Pons (tissue), 1 donor: ENCODE data around the gene MAP7D2.
A peak's percentile ranks its signal among the peaks of the same experiment; 100 is the strongest.
"Not testable (repeated sequence)": the region's sequence is repeated elsewhere in the genome, so short reads cannot be mapped to it uniquely, and the experiment has no call there.

Experiments used
- DNase-seq: peaks from one replicate; pipeline ENCODE4 v3.0.0-alpha.2; 2016; ENCODE audit warnings: low spot score

Gene MAP7D2

DNA sequence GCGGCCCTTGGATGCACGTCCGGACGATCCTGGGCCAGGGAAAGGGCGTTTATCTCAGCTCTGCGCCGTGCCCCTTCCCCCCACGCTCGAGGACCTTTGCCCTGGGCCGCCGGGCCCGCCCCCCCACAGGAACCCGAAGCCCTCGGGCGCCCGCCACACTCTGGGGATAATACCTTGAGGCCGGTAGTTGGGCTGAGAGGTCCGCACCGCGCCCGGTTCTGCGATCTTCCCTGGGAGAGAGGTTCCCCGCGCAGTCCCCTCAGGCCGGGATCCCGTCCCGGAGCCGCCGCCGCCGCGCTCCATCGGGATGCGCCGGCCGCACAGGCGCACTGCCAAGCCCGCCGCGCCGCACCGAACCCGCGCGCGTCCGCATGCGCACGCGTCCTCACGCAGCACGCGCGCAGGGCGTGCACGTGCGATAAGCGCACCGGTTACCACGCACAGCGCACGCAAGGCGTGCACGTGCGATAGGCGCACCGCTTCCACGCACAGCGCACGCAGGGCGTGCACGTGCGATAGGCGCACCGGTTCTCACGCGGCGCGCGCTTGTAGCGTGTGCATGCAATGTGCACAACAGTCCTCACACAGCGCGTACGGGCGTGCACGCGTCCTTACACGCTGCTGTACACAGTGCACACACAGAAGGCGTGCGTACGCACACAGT is at the start of gene MAP7D2:
MAP7D2 (minus strand) TSS at position 331 of the 664 bp plus-strand sequence; CDS start at position 303, 28 bp downstream.
- DNase-seq, result no peak

DNA sequence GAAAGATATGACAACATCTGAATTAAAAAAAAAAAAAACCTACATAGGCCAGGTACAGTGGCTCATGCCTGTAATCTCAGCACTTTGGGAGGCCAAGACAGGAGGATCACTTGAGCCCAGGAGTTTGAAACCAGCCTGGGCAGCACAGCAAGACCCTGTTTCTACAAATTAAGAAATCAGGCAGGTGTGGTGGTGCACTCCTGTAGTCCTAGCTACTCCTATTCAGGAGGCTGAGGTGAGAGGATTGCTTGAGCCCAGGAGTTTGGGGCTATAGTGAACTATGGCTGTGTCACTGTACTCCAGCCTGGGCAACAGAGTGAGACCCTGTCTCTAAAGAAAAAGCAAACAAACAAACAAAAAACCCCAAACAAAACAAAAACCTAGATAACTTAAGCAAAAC is 45.8 kb upstream of the MAP7D2 start:
- DNase-seq, result not testable (repeated sequence)

DNA sequence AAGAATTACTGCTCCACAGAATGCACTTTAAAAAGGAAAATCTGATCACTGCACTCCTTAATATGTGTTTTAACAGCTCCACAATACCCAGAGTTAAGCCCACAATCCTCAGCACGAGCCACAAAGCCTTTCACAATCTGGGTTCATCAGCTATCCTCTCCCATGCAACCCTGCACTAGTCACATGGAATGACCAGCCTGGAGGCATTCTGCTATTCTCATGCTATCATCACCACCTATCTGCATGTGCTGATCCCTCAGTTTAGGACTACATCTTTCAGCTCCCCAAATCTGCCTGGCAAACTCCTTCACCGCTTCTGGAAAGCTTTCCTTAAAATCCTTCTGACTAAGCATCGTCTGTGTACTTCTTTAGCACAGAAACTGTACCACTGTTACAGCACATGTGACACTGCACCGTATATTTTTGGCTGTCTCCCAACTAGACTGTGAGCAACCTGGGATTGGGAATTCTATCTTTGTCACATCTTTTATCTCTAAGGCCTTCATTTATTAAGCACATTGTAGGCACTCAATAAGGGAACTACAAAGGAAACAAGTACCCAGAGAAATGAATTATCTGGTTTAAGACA is 43.2 kb upstream of the MAP7D2 start:
- no peak for DNase-seq

DNA sequence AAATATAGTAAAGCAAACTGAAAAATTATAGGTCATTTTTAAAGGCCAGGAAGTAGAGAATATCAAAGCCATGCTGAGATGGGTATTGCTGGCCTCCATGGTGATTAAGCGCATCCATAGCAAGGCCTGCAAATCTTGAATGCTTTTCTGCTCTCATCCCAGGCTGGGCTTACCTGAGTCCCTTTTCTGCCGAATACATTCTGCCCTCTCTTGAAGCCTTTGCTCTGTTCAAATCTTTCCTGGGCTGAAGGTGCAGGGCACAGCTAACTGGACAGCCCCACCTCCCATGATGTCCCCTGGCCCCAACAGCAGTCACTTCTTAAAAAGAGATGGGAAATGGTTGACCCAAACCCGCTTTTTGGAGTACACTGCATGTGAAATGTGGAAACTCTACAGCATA is 35.0 kb upstream of the MAP7D2 start:
- DNase-seq, result no peak

DNA sequence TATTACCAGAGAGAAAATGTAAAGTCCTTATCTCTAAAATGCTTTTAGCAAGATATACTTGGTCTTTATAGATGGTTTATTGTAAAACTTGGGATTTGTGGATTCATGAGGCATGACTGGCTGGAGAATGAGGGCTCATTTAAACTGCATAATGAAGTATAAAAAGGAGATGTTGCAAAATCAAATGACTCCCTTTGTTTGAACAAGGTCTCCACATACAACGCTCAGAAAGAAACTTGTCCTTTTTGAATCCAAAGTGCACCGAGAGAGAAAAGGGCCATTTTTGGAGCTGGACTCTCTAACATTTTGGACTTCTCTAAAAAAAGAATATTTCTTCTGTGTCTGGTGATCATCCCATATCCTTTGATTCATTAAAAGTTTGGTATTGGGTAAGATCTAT is 32.6 kb upstream of the MAP7D2 start:
- DNase-seq, result no peak

DNA sequence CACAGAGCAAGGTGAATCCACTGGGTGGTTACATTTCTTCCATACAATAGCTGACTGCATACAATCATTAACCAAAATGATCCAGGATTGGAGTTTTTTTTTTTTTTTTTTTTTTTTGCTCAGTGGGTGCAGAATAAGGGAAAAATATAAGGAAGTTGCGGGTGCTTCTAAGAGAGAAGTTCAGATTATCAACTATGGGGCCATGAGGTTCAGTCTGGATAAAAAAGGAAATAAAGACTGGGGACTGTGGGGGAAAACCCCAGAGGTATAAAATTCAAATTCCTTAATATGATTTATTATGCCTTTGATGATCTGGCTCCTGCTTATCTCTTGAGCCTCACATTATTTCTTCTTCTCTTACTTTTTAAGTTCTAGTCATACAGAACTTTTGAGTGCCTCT is 30.9 kb upstream of the MAP7D2 start:
- DNase-seq, result no peak

DNA sequence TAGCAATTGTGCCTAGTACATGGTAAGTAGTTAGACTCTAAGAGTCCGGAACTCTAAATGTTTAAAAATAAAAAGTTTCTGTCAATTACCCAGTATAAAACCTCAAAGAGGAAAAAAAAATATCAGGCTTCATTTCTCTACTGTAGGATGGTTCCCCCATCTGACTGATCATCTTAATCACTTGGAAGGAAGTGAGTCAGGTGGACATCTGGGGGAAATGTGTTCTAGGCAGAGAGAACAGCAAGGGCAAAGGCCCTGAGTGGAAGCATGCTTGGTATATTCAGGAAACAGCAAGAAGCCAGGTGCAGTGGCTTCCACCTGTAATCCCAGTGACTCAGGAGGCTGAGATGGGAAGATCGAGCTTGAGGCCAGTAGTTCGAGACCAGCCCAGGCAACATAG is 27.8 kb upstream of the MAP7D2 start:
- DNase-seq, result no peak

DNA sequence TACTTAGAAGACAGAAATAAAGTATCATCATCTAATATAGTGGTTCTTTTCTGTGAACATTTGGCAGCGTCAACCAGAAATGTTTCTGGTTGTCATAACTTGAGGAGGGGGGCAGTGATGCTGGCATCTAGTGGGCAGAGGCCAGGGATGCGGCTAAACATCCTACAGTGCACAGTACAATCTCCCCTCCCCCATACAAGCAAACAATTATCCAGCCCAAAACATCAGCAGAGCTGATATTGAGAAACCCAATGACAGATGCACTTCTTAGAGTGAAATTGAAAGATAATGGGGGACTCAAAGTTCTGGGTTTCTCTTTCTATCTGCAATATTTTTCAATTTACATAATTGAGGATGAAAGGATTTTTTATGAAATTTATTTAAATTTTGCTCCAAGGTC is 26.9 kb upstream of the MAP7D2 start:
- no peak for DNase-seq

DNA sequence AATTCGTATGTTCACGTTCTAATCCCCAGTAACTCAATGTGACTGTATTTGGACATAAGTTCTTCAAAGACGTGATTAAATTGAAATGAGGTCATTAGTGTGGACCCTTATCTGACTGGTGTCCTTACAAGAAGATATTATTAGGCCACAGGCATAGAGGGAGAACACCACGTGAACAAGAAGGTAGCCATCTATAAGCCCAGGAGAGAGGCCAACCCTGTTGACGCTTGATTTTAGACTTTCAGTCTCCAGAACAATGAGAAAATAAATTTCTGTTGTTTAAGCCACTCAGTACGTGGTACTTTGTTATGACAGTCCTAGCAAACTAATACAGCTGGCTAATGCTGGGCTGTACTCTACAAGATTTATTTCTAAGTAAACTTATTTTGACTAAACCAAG is 26.4 kb upstream of the MAP7D2 start:
- no peak for DNase-seq

DNA sequence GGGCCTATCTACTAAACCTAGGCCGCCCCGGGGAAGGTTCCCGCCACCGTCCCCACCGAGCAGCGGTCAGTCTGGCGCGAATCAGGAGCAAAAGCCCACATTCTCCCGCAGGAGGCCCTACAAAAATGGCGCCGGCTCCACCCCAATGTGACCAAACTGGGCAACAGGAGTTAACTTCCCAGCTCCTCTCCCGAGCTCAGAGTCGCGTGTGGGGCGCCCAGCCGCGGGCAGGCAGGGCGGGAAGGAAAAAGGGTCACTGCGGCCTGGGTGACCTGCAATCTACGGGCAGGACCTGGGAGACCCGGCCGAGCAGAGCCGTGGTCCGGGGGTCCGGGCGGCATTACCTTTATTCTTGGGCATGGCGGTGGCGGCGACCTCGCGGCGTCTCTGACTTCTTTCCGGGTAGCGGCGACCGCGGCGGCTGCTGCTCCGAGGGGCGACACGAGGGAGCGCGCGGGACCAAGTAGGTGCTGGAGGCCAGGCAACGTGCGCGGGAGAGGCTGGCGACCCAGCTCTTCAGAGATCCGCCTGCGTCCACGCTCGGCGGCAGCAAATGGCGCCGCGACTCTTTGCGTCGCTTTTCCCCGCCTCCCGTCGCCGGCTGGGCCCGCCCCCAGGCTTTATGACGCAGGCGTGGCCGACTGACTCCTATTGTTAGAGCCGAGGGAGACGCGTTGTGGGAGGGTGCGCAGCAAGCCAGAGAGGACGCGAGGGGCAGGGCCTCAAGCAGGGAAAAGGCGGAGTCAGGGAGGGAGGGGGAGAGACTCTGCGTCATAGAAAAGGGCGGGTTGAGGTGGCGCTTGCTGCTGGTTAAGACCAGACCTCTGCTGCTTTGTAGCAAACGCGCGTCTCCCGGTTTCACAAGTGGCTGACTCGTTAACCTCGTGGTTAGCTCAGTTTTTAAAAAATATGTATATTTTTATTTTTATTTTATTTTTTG is 24.8 kb upstream of the MAP7D2 start, which contains the start of gene EIF1AX:
EIF1AX (minus strand) TSS at position 558 of the 940 bp plus-strand sequence; CDS start at position 360, 198 bp downstream.
- DNase-seq, result peak; percentile 98

DNA sequence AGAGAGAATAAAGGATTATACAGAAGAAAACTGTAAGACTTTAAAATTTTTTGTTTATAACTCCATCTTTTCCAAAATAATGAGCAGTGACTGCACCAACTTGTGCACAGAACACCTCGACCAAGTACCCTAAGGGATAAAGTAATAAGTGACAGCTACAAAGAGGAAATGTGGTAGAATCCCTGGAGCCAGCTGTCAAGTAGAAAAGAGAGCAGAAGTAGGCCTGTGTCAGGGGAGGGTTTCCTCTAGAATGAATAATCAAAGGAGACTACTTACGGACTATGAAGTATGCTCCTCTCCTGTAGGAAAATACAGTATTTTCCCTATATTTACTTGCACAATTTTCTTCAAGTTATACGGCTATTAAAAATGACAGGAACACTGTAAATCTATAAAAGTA is 23.7 kb upstream of the MAP7D2 start:
- DNase-seq, result peak; percentile 3

DNA sequence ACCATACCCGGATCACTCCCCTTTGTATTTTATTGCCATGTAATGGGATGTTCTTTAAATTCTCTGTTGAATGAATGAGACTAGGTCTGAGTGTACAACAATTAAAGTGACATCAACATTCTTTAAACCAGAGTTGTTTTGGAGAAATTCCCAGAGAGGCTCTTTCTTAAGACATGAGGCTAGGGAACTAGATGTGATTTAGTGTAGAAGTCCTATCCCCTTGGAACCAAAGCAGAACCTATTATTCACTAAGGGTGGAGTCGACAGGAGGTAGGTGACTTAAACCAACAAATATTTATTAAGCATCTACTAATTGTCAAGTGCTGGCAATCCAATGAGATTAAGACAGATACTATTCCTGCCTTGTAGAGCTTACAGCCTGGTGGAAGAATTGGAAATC is 23.3 kb upstream of the MAP7D2 start:
- no peak for DNase-seq

DNA sequence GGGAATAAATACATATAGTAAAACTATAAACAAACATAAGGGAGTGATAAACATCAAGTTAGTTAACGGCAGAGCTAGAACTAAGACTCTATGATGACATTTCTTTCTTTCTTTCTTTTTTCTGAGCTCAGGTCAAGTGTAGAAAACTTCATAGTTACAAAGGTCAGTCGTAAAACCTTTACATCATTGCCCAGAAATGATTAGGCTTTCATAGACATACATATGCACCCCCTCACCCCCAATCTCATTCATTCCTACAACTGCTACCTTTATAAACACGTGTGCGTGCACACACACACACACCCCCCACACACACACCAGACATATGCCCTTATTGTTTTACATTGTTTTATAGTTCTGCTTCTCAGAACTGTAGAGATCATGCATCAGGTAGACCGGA is 19.2 kb upstream of the MAP7D2 start:
- DNase-seq, result no peak

DNA sequence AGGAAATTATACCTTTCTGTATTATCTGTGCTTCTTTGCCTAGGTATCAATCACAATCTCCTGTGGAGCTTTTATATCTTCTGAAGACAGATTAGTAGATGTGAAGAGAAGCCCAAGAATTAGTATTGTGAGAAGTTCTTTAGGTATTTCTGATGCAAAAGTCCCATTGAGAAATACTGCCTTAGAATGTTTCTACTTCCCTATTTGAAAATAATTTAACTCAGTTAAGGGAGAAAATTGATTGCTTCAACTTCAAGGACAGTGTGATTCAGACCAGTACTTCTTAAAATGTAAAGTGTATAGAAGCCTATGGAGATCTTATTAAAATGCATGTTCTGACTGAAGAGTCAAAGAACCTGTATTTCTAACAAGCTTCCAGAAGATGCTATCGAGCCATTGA is 16.0 kb upstream of the MAP7D2 start:
- DNase-seq, result no peak

DNA sequence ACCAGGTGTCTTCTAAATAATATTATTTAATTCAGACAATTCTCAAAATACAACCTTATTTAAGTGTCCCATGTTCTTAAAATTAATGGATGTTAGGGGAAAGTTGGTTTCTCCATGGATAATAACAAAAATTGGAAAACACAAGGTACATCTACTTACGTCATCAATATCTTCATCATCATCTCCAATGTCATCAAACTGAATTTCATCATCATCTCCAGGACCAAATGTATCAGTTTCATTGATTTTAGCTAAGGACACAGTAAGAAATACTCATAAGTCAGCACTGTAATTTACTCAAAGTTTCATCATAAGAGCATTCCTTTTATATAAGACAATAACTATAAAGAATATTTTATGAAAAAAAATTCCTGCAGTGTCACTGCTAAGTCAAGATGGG is 13.7 kb upstream of the MAP7D2 start:
- no peak for DNase-seq

DNA sequence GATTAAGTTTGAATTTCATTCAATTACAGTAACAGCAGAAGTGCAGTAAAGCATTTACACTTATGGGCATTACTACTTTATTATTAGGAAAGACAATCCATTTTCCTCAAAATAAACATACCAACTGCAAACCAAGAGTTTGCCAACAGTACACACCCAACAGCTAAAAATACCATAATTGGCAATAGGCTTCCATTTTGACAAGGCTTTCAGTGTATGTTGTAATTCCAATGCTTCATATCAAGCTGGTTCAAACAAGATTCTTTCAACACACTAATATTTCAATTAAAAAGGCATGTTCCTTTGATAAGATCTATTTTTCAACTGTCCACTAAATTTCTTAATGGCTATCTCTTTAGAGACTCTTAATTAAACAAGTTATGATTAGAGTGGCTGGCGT is 12.8 kb upstream of the MAP7D2 start:
- no peak for DNase-seq

DNA sequence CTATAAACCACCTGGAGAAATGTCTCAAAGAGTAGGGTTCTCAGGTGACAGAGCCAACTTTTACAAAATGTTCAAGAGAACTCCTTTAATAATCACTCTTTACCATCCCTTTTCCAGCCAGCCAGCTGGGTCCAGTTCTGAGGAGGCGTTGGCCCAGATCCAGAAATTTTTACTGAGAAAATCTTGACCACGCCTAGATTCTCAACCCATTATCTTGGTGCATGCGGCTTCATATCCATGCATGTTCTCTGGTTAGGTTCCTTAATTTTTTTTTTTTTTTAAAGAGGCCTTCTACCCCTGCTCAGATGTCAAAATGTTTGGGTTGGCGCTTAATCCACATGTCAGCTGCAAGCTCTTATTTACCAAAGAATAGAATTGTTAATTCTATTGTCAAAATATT is 12.0 kb upstream of the MAP7D2 start:
- no peak for DNase-seq

DNA sequence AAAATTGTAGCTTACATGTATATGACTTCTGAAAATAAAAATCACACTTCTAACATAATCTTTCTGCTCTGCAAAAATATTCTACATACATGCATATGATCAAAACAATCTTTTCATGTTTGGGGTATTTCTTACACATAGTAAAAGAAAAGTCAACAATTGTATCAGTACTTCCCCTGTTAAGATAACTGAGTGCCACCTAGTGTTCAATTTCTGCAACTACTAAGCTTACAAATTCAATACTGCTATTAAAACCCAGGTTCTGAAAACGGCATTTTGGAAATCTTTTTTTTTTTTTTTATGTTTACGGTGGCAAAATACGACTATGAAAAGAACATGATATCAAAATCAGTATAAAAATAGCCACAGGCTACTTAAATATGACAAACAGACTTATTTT is 10.7 kb upstream of the MAP7D2 start:
- DNase-seq, result not testable (repeated sequence)

DNA sequence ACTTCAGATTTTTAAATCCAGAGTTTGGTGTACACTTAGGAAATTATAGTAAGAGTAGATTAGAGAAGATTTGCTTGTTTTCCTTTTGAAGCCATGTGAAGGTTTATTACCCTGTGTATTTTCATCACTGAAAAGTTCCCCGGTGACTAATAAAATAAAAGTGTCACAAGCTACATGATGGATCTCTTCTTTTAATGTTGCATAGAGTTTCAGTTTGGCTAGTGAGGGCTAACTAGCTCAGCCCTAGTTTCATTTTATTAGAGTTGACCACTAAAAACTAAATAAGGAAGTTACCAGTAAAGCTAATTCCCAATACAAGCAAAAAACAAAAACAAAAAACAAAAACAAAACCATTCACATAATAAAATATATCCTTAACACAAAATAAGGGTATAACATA is 10.1 kb upstream of the MAP7D2 start:
- not testable (repeated sequence) for DNase-seq

DNA sequence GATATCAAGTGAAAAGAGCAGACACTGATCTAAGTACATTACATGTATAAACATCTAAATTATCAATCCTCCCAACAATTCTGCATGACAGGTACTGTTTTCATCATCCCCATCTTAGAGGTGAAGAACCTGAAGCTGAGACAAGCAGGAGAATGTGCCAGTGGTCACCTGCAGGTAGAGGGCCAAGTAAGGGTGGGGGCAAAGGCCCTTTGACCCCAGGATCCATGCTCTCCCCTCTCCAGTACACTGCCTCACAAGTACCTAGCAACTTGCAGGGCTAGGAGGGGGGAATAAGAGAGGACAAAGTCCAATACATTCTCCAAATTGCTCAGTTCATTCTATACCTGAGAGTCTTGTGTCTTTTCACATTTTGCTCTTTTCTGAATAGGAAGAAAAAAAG is 8.3 kb upstream of the MAP7D2 start:
- DNase-seq, result no peak

DNA sequence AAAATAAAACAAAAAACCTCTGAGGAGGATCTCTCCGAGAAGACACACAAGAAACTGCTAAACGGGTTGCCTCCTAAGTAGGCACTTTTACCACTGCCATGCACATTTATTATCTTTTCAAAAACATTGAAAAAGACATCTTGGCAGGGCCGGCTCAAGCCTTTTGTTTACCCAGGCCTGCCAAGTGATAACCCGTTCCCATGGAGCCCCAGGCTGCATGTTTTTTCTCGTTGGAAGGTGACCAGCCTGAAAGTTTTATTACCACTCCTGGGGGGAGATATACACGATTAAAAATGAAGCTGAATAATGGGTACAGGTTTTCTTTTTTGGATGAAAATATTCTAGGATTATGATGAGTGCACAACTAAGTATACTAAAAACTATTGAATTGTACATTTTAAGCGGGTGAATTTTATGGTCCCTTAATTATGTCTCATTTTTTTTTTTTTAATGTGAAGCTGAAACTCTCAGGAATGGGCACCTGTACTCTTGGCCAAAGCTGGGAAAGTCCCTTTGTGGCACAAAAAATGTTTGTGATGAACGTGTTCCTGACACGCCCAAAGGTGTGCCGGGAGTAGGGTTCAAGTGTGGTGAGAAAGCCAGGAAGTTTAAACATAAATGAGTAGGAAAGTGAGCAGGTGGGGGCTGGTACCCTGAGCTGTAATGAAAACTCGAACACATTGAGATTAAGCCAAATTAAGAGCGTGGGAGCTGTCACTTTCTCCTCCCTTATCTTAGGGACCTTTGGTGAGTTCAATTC is 1.5 kb upstream of the MAP7D2 start:
- DNase-seq, result no peak

DNA sequence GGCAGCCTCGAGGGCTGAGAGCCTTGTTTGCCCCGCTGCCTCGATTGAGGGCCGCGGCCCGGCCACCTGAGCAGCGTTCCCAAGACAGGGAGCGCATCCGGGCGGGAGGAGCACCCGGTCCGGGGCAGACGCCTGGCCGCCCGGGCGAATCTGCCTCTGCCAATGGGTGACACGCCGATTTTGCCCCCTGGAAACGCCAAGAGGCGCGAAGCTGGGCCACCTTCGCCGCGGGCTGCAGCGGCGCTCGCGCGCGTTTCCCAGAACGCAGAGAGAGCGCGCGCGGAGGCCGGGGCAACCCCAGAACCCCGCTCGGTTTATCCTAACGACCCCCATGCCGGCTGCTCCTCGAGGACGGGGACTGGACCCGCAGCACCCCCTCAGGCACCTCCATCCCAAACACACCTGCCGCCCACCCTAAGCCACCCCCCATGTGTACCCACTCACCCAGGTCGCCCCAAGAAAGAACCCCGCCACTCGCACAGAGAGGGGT is 575 bp downstream of the MAP7D2 start:
- no peak for DNase-seq
